Stimulated activated CD4-positive, alpha-beta T cell treated with anti-CD3 and anti-CD28 coated beads, Interleukin-1b, Interleukin-23, amount 100 ng/mL, for 48 hours (primary cell): ENCODE data around the gene SLC26A1.
"Not testable (repeated sequence)": the region's sequence is repeated elsewhere in the genome, so short reads cannot be mapped to it uniquely, and the experiment has no call there.

Experiments used
- DNase-seq: peaks from one replicate; pipeline ENCODE4 v3.0.0-alpha.2; 2020

The SLC26A1 gene

GRCh38 chr4:951594-952468 lies 41.4 kb downstream of the SLC26A1 start:
- no peak for DNase-seq

- DNase-seq: no peak
Observed at GRCh38 chr4:951186-951585, 42.0 kb downstream of the SLC26A1 start.

- no peak for DNase-seq
Observed at GRCh38 chr4:950136-951020, 42.8 kb downstream of the SLC26A1 start.

GRCh38 chr4:949656-950055 lies 43.5 kb downstream of the SLC26A1 start:
- no peak for DNase-seq

- DNase-seq: no peak
Observed at GRCh38 chr4:948936-949300, 44.3 kb downstream of the SLC26A1 start.

GRCh38 chr4:948101-948935 lies 44.9 kb downstream of the SLC26A1 start:
- DNase-seq: no peak

GRCh38 chr4:947491-947971 lies 45.7 kb downstream of the SLC26A1 start:
- no peak for DNase-seq

- no peak for DNase-seq
Observed at GRCh38 chr4:946517-947471, 46.4 kb downstream of the SLC26A1 start.

- DNase-seq: no peak
Observed at GRCh38 chr4:946103-946450, 47.1 kb downstream of the SLC26A1 start.

GRCh38 chr4:945274-946102 lies 47.7 kb downstream of the SLC26A1 start:
- no peak for DNase-seq

- DNase-seq: not testable (repeated sequence)
Observed at GRCh38 chr4:939508-939907, 53.7 kb downstream of the SLC26A1 start.
